ENCODE results near the gene AUH.

GRCh38 chr9:91393826-91394225 is 32.1 kb upstream of the AUH start:
- TF ChIP-seq CTCF (IDR thresholded peaks at IDR 0.05), result no peak
- TF ChIP-seq POLR2A (IDR thresholded peaks at IDR 0.05), result no peak
